GM21515 (cell line): Measurements from ENCODE around the gene GLS.
"Not testable (repeated sequence)": the region's sequence is repeated elsewhere in the genome, so short reads cannot be mapped to it uniquely, and the experiment has no call there.

ENCODE experiments used
- ATAC-seq: cut with Tn5 transposase; IDR thresholded peaks from one replicate; pipeline ENCODE4 v1.9.1; 2021; ENCODE audit not compliant: unreplicated experiment

The GLS gene

DNA sequence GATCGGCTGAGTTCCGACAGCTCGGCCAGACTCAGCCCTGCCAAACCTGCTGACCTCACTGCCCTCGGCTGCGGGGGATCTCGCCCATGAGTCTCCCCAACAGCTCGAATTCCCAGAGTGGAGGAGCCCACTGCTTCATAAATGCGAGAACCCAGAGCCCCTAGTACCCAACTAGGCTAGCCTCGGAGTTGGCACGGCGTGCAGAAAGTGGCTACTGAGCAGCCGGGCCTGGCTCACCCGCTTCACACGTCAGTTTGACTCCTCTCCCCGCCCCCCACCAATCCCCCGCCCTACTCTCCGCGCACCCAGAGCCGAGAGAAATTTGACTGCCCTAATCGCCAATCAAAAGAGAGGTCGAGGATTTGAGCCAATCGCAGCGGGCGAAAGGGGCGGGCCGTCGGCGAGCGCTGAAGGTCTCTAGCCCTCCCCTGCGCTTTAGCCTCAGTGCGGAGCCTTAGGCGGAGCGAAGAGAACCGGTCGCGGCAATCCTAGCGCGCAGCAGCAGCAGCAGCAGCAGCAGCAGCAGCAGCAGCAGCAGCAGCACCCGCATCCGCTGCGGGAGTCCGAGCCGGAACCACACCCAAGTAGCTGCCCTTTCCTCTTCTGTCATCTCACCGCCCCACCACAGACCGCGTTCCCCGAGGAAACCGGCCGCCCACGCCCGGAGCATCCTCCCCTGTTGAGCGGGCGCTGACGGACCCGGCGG is at the start of gene GLS:
TSS of gene GLS (plus strand) at position 444 of the 706 bp plus-strand sequence. CDS start 264 bp downstream, outside the sequence.
- ATAC-seq: peak; percentile 74

DNA sequence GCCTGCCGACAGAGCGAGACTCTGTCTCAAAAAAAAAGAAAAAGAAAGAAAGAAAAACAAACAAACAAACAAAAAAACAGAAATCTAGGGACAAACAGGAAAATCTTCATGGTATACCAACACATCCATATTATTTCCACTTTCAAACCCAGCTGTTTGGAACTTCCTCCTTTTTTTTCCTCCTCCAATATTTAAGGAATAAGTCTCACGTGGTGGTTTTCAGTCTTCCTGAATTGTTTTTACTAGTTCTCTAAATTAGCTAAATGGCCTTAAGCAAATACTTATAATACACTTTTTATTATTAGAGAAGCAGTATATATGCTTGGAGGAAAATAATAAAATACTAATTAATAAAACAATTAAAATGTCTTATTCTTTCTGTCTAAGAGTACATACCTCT is 48.7 kb upstream of the GLS start:
- ATAC-seq: no peak

DNA sequence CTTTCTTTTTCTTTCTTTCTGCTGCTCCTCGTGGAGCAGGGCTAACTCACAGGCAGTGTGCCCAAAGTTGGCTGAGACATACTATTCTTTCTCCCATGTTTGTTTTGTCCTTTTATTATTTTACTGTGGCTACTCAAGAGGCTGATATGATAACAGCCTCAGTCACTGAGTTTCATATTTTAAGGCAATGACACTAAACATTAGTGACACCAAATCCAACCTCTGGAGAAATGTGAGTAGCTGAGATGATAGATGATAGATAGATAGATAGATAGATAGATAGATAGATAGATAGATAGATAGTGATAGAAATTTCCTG is 45.8 kb upstream of the GLS start:
- ATAC-seq: no peak

GRCh38 chr2:190835303-190835930 is 45.2 kb upstream of the GLS start:
- no peak for ATAC-seq

DNA sequence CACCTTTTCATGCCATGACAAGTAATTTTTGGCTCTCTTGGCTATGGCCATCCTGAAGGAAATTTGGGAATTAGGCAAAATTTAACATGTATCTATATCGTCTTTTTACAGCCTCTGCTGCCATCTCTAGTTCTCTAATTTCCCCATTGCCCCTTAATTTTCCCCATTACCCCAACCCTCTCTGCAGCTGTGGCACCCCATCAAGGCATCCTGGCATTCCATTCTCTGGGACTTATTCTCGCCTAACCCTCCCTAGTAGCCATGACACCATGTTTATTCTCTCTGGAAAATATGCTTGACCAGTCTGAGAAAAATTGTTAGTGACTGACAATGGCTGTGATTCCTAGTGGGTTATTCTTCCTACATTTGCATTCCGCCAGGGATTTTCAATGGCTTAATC is 43.9 kb upstream of the GLS start:
- ATAC-seq: no peak

DNA sequence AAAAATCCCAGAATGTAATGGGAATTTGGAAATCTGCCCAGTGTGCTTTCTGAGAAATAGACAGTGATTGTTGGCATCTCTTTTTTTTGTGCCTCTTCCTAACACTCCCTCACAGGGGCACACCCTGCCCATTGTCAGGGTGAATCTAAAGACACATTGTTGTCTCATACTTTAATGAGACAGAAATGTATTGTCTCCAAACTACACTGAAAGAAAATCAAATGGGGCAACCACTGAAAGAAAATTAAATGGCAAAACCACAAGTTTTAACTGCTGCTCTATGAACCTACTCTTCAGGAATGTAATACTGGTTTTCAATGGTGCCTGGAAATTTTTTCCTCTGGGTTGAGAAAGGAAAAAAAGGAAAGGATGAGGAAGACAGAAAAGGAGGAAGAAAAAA is 43.2 kb upstream of the GLS start:
- ATAC-seq: no peak

GRCh38 chr2:190837952-190838361 is 42.7 kb upstream of the GLS start:
- ATAC-seq: no peak

- no peak for ATAC-seq
These were observed 42.1 kb upstream of the GLS start for GRCh38 chr2:190838492-190838910.

GRCh38 chr2:190840569-190841172 is 40.0 kb upstream of the GLS start:
- no peak for ATAC-seq

GRCh38 chr2:190841707-190842505 is 38.7 kb upstream of the GLS start:
- ATAC-seq: no peak

DNA sequence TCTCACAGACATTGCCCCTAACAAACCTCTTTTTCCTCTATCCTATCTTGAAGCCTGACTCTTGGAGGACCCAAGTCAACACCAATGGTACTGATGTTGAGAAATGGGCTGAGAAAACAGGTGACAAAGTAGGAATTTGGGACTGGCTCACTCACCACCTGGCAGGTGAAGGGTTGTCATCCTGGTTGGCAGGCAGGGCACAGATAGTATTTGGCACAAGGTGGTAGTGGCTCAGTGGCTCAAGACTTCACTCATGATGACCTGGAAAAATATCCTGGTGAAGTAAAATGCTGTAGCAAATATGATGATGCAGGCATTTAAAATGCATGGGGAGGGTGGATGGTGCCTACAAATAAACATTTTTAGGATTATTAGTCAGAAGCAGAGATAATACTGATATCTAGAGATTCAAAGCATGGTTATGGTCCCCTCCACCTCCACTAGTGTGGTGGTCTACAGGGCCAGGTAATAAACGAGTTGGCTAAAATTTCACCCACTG is 38.0 kb upstream of the GLS start:
- no peak for ATAC-seq

DNA sequence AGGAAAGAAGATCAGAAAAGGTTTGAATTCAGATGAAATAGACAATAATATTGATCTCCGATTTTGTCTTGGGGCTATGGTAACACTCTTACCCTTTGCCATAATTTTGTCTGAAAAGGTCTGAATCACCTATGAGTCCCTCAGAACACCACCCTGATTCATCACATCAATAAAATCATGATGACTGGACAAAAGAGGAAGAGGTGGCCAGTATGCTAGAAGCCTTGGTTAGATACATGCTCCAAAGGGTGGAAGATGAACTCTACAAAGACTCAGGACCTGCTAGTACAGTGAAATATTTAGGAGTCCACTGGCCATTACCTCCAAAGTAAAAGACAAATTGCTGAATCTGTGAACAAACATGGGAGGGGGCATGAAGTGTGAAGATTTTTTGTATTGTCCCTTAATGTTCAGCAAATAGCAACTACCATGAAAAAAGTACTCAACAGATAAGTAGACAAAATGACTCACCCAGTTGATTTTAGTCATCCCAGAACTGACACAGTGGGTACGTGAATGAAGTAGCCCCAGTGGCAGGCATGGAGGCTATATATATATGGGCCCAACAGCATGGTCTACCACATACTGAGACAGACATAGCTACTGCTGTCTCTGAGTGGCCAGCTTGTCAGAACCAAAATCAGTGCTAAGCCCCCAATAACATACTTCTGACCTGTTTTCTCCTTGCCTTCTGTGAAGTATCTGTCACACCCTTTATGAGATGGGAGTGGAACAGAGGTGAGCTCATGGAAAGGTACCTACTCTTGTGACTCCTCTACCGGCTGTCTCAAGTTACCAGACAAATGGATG is 36.5 kb upstream of the GLS start:
- ATAC-seq: peak; percentile 76

- ATAC-seq: no peak
These were observed 35.8 kb upstream of the GLS start for GRCh38 chr2:190844700-190845401.

DNA sequence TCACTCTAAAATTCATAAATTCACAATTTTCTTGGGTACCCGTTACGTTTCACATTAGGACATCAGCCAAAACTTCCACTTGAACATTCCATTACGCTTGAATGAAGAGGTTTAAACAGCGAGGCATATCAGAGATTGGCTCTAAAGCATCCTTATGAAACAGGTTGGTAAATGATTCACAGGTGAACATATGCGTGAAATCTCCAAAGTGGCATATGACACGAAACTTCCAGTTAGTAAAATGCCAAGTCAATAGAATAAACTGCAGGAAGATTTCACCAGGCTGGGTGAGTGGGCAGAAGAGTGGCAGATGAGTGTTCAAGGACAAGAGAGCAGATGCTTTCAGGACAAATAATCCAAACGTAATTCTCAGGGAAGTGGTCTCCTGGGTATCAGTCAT is 33.9 kb upstream of the GLS start:
- ATAC-seq: no peak

GRCh38 chr2:190847504-190848081 is 33.0 kb upstream of the GLS start:
- ATAC-seq: no peak

DNA sequence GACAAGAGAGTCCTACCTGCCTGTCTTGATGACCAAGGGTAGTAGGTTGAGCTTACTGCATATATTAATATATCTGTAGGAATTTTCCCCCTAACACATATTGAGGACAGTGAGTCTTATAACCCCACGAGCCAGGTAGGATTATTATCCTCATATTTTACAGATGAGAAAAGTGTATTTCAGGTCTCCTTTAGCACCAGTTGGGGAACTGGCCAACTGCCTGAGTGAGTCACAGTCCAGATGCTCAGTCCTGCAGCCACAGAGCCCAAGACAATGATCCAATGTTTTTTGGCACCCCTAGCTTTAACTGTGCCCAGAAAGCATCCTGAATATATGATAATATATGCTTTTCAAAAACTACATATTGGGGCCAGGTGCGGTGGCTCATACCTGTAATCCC is 30.8 kb upstream of the GLS start:
- no peak for ATAC-seq

- not testable (repeated sequence) for ATAC-seq
These were observed 27.6 kb upstream of the GLS start for GRCh38 chr2:190853022-190853421.

- ATAC-seq: no peak
These were observed 26.9 kb upstream of the GLS start for GRCh38 chr2:190853531-190854383.

- no peak for ATAC-seq
These were observed 25.9 kb upstream of the GLS start for GRCh38 chr2:190854726-190855125.
